ENCODE data around the gene WWOX.
A peak's percentile ranks its signal among the peaks of the same experiment; 100 is the strongest.

WWOX gene

DNA sequence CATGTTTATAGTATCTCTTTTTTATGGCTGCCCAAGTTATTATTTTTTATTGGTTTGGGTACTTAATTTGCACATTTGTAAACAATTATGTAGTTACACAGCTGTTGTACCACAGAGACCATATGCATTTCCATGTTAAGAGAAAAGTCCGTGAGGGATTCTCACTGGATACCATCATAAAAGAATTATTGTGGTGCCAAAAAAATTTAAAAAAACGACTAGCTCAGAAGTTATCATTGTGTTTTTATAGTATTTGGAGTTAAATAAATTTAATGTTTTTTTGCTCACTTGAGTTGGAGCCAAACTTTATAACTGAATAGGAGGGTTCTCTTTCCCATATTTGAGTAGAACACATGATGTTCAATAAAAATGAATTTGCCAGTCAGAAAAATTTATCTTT, 618.7 kb downstream of the WWOX start:
- no peaks in the 10 kb centered on the region for H3K79me2 ChIP-seq (ENCODE audit: control insufficient read depth, insufficient read depth, low read length)
- no peaks in the 10 kb centered on the region for H3K79me1 ChIP-seq (ENCODE audit: low read length)
- no peak overlapping the region for H3K4me2 ChIP-seq (ENCODE audit: low read length)
- H3K4ac ChIP-seq (ENCODE audit: low read depth, low read length) = no peak overlapping the region
- no CpG with 5 or more reads among the region's 2 CpGs for WGBS (ENCODE audit: extremely low coverage, insufficient coverage, low lambda C conversion rate)
- no peak overlapping the region for H2BK5ac ChIP-seq (ENCODE audit: low read length)
- no peak overlapping the region for H3K56ac ChIP-seq (ENCODE audit: low read length)
- no peak overlapping the region for H2BK15ac ChIP-seq (replicated peaks; ENCODE audit: low read depth)
- H2AK5ac ChIP-seq (ENCODE audit: low read length) = no peak overlapping the region
- no peak overlapping the region for H3K23ac ChIP-seq (ENCODE audit: low read length)
- no peak for DNase-seq
- H3K18ac ChIP-seq (ENCODE audit: low read length) = no peak overlapping the region
- H4K5ac ChIP-seq (ENCODE audit: low read length) = no peak overlapping the region
- H3K9ac ChIP-seq (ENCODE audit: low read length) = no peak overlapping the region
- H3K27me3 ChIP-seq (ENCODE audit: insufficient read depth, low read length, poor library complexity) = no peaks in the 10 kb centered on the region
- H2BK120ac ChIP-seq (ENCODE audit: low read depth, low read length) = no peak overlapping the region
- no peak overlapping the region for H4K8ac ChIP-seq (ENCODE audit: low read depth, low read length)
- no peak overlapping the region for H3K4me3 ChIP-seq (ENCODE audit: low read length)
- no peak overlapping the region for H3K27ac ChIP-seq (ENCODE audit: low read depth, low read length)
- H3K4me1 ChIP-seq (ENCODE audit: control insufficient read depth, low read depth, low read length) = no peaks in the 10 kb centered on the region
- H3K36me3 ChIP-seq (ENCODE audit: control insufficient read depth, insufficient read depth, low read length) = no peaks in the 10 kb centered on the region

DNA sequence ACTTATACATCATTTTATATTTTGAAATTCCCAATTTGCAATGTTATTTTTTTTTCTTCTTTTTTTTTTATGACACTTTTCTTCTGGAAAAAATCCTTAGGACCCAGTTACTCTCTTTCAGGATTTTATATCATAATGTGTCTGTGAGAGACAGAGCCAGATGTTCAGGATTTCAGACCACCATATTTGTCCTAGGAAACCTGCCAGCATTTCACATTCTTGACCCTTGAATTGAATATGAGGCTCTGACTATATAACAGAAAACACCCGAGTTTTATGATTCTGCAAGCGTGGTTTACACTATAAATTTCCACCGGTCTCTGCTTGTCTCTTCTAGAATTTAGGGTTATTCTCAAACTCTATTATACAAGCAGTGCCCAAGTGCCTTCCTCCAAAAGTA, 621.0 kb downstream of the WWOX start:
- no peak overlapping the region for H2BK5ac ChIP-seq (ENCODE audit: low read length)
- H3K4me1 ChIP-seq (ENCODE audit: control insufficient read depth, low read depth, low read length) = no peaks in the 10 kb centered on the region
- no peaks in the 10 kb centered on the region for H3K36me3 ChIP-seq (ENCODE audit: control insufficient read depth, insufficient read depth, low read length)
- no peaks in the 10 kb centered on the region for H3K79me2 ChIP-seq (ENCODE audit: control insufficient read depth, insufficient read depth, low read length)
- no CpG with 5 or more reads among the region's 3 CpGs for WGBS (ENCODE audit: extremely low coverage, insufficient coverage, low lambda C conversion rate)
- no peak for DNase-seq
- no peak overlapping the region for H3K27ac ChIP-seq (ENCODE audit: low read depth, low read length)
- H3K4me2 ChIP-seq (ENCODE audit: low read length) = no peak overlapping the region
- no peaks in the 10 kb centered on the region for H3K27me3 ChIP-seq (ENCODE audit: insufficient read depth, low read length, poor library complexity)
- no peak overlapping the region for H2AK5ac ChIP-seq (ENCODE audit: low read length)
- H4K5ac ChIP-seq (ENCODE audit: low read length) = no peak overlapping the region
- no peaks in the 10 kb centered on the region for H3K79me1 ChIP-seq (ENCODE audit: low read length)
- no peak overlapping the region for H3K18ac ChIP-seq (ENCODE audit: low read length)
- no peak overlapping the region for H3K23ac ChIP-seq (ENCODE audit: low read length)
- no peak overlapping the region for H3K4ac ChIP-seq (ENCODE audit: low read depth, low read length)
- no peak overlapping the region for H3K56ac ChIP-seq (ENCODE audit: low read length)
- H3K9ac ChIP-seq (ENCODE audit: low read length) = no peak overlapping the region
- H4K8ac ChIP-seq (ENCODE audit: low read depth, low read length) = no peak overlapping the region
- H2BK120ac ChIP-seq (ENCODE audit: low read depth, low read length) = no peak overlapping the region
- no peak overlapping the region for H3K4me3 ChIP-seq (ENCODE audit: low read length)
- no peak overlapping the region for H2BK15ac ChIP-seq (replicated peaks; ENCODE audit: low read depth)

GRCh38 chr16:78727536-78727935, 628.1 kb downstream of the WWOX start:
- no peaks in the 10 kb centered on the region for H3K79me1 ChIP-seq (ENCODE audit: low read length)
- H3K4me3 ChIP-seq (ENCODE audit: low read length) = no peak overlapping the region
- H3K36me3 ChIP-seq (ENCODE audit: control insufficient read depth, insufficient read depth, low read length) = no peaks in the 10 kb centered on the region
- no peak overlapping the region for H3K23ac ChIP-seq (ENCODE audit: low read length)
- no peak overlapping the region for H3K4ac ChIP-seq (ENCODE audit: low read depth, low read length)
- no peak overlapping the region for H4K5ac ChIP-seq (ENCODE audit: low read length)
- H3K79me2 ChIP-seq (ENCODE audit: control insufficient read depth, insufficient read depth, low read length) = no peaks in the 10 kb centered on the region
- no peak overlapping the region for H3K27ac ChIP-seq (ENCODE audit: low read depth, low read length)
- H3K4me2 ChIP-seq (ENCODE audit: low read length) = no peak overlapping the region
- H3K56ac ChIP-seq (ENCODE audit: low read length) = no peak overlapping the region
- H2BK120ac ChIP-seq (ENCODE audit: low read depth, low read length) = no peak overlapping the region
- no peaks in the 10 kb centered on the region for H3K4me1 ChIP-seq (ENCODE audit: control insufficient read depth, low read depth, low read length)
- no CpG with 5 or more reads among the region's 2 CpGs for WGBS (ENCODE audit: extremely low coverage, insufficient coverage, low lambda C conversion rate)
- no peaks in the 10 kb centered on the region for H3K27me3 ChIP-seq (ENCODE audit: insufficient read depth, low read length, poor library complexity)
- no peak overlapping the region for H3K18ac ChIP-seq (ENCODE audit: low read length)
- DNase-seq = peak; percentile 21
- H3K9ac ChIP-seq (ENCODE audit: low read length) = no peak overlapping the region
- H2AK5ac ChIP-seq (ENCODE audit: low read length) = no peak overlapping the region
- H2BK5ac ChIP-seq (ENCODE audit: low read length) = no peak overlapping the region
- no peak overlapping the region for H4K8ac ChIP-seq (ENCODE audit: low read depth, low read length)
- no peak overlapping the region for H2BK15ac ChIP-seq (replicated peaks; ENCODE audit: low read depth)

- no peak for DNase-seq
- no peak overlapping the region for H3K56ac ChIP-seq (ENCODE audit: low read length)
- H3K79me1 ChIP-seq (ENCODE audit: low read length) = no peaks in the 10 kb centered on the region
- H3K4me2 ChIP-seq (ENCODE audit: low read length) = no peak overlapping the region
- H3K23ac ChIP-seq (ENCODE audit: low read length) = no peak overlapping the region
- no peak overlapping the region for H2BK120ac ChIP-seq (ENCODE audit: low read depth, low read length)
- no peak overlapping the region for H2BK5ac ChIP-seq (ENCODE audit: low read length)
- H3K79me2 ChIP-seq (ENCODE audit: control insufficient read depth, insufficient read depth, low read length) = no peaks in the 10 kb centered on the region
- no peak overlapping the region for H3K18ac ChIP-seq (ENCODE audit: low read length)
- H3K4me1 ChIP-seq (ENCODE audit: control insufficient read depth, low read depth, low read length) = no peaks in the 10 kb centered on the region
- H3K27ac ChIP-seq (ENCODE audit: low read depth, low read length) = no peak overlapping the region
- no peak overlapping the region for H3K4me3 ChIP-seq (ENCODE audit: low read length)
- H3K4ac ChIP-seq (ENCODE audit: low read depth, low read length) = no peak overlapping the region
- no peak overlapping the region for H2AK5ac ChIP-seq (ENCODE audit: low read length)
- H4K8ac ChIP-seq (ENCODE audit: low read depth, low read length) = no peak overlapping the region
- no peak overlapping the region for H4K5ac ChIP-seq (ENCODE audit: low read length)
- H2BK15ac ChIP-seq (replicated peaks; ENCODE audit: low read depth) = no peak overlapping the region
- no CpG with 5 or more reads among the region's 2 CpGs for WGBS (ENCODE audit: extremely low coverage, insufficient coverage, low lambda C conversion rate)
- no peak overlapping the region for H3K9ac ChIP-seq (ENCODE audit: low read length)
- H3K27me3 ChIP-seq (ENCODE audit: insufficient read depth, low read length, poor library complexity) = no peaks in the 10 kb centered on the region
- no peaks in the 10 kb centered on the region for H3K36me3 ChIP-seq (ENCODE audit: control insufficient read depth, insufficient read depth, low read length)
These were observed 630.2 kb downstream of the WWOX start for GRCh38 chr16:78729687-78730086.

DNA sequence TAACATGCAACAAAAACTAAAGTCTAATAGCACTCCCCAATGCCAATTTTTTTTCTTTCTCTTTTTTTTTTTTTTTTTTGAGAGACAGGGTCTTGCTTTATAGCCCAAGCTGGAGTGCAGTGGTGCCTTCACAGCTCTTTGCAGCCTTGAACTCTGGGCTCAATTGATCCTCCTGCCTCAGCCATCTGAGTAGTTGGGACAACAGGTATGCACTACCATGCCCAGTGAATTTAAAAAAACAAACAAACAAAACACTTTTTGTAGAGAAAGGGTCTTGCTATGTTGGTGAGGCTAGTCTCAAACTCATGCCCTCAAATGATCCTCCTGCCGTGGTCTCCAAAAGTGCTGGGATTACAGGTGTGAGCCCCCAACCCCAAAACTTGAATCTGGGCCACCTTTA, 632.3 kb downstream of the WWOX start:
- Histone ChIP-seq H2BK120ac (ENCODE audit: low read depth, low read length) (no peak overlapping the region), H3K4ac (ENCODE audit: low read depth, low read length) (no peak overlapping the region), H3K79me1 (ENCODE audit: low read length) (no peaks in the 10 kb centered on the region), H2BK15ac (replicated peaks; ENCODE audit: low read depth) (no peak overlapping the region), H4K8ac (ENCODE audit: low read depth, low read length) (no peak overlapping the region), H3K18ac (ENCODE audit: low read length) (no peak overlapping the region), H2AK5ac (ENCODE audit: low read length) (no peak overlapping the region), H3K36me3 (ENCODE audit: control insufficient read depth, insufficient read depth, low read length) (no peaks in the 10 kb centered on the region), H3K4me2 (ENCODE audit: low read length) (no peak overlapping the region), H2BK5ac (ENCODE audit: low read length) (no peak overlapping the region), H3K4me3 (ENCODE audit: low read length) (no peak overlapping the region), H3K79me2 (ENCODE audit: control insufficient read depth, insufficient read depth, low read length) (no peaks in the 10 kb centered on the region), H4K5ac (ENCODE audit: low read length) (no peak overlapping the region), H3K56ac (ENCODE audit: low read length) (no peak overlapping the region), H3K23ac (ENCODE audit: low read length) (no peak overlapping the region), H3K4me1 (ENCODE audit: control insufficient read depth, low read depth, low read length) (no peaks in the 10 kb centered on the region), H3K27me3 (ENCODE audit: insufficient read depth, low read length, poor library complexity) (no peaks in the 10 kb centered on the region), H3K9ac (ENCODE audit: low read length) (no peak overlapping the region), H3K27ac (ENCODE audit: low read depth, low read length) (no peak overlapping the region)
- no peak for DNase-seq
- WGBS (ENCODE audit: extremely low coverage, insufficient coverage, low lambda C conversion rate) = no CpG with 5 or more reads among the region's 1 CpG

DNA sequence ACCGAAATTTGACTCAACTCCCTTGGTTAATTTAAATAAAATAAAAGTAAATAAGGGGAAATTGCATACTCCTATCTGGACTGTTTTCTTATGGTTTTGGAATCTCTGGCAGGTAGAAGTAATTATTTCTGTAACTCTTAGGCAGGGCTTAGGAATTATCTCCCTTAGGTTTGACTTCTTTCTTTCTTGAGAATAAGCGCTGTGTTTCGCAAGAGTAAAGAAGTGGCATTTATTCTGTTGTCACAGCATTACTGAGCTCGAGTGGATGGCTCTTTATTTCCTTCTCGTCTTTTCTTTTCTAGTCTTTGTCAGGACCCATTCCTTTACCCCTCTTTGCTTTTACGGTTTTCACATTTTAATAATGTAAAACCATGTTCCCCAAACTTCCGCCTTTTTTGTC, 633.2 kb downstream of the WWOX start:
- no peak overlapping the region for H2AK5ac ChIP-seq (ENCODE audit: low read length)
- no peak overlapping the region for H2BK120ac ChIP-seq (ENCODE audit: low read depth, low read length)
- no peak overlapping the region for H4K5ac ChIP-seq (ENCODE audit: low read length)
- no peak overlapping the region for H3K4me3 ChIP-seq (ENCODE audit: low read length)
- no peak overlapping the region for H2BK15ac ChIP-seq (replicated peaks; ENCODE audit: low read depth)
- H3K27me3 ChIP-seq (ENCODE audit: insufficient read depth, low read length, poor library complexity) = no peaks in the 10 kb centered on the region
- no peak overlapping the region for H3K9ac ChIP-seq (ENCODE audit: low read length)
- H3K4ac ChIP-seq (ENCODE audit: low read depth, low read length) = no peak overlapping the region
- H3K56ac ChIP-seq (ENCODE audit: low read length) = no peak overlapping the region
- no peak overlapping the region for H2BK5ac ChIP-seq (ENCODE audit: low read length)
- no peak overlapping the region for H3K18ac ChIP-seq (ENCODE audit: low read length)
- WGBS (ENCODE audit: extremely low coverage, insufficient coverage, low lambda C conversion rate) = no CpG with 5 or more reads among the region's 7 CpGs
- H3K79me2 ChIP-seq (ENCODE audit: control insufficient read depth, insufficient read depth, low read length) = no peaks in the 10 kb centered on the region
- no peak overlapping the region for H3K27ac ChIP-seq (ENCODE audit: low read depth, low read length)
- no peaks in the 10 kb centered on the region for H3K4me1 ChIP-seq (ENCODE audit: control insufficient read depth, low read depth, low read length)
- no peak overlapping the region for H3K4me2 ChIP-seq (ENCODE audit: low read length)
- no peaks in the 10 kb centered on the region for H3K79me1 ChIP-seq (ENCODE audit: low read length)
- H4K8ac ChIP-seq (ENCODE audit: low read depth, low read length) = no peak overlapping the region
- H3K23ac ChIP-seq (ENCODE audit: low read length) = no peak overlapping the region
- DNase-seq = no peak
- H3K36me3 ChIP-seq (ENCODE audit: control insufficient read depth, insufficient read depth, low read length) = no peaks in the 10 kb centered on the region

Data from mesendoderm (in vitro differentiated cells).